PC-9 (cell line): ENCODE data around the gene NT5DC3. TPM values are rescaled to one million over a fixed set of nuclear protein-coding genes. Genes with fewer than 3 reads are reported as not detected.

Experiments used
- BruUV-seq: library from RNA; stranded (reverse); fragments of 400-500 nt; replicated peaks from 2 replicates; lab custom pipeline; 2021; lab: Mats Ljungman, UMichigan
- CTCF ChIA-PET: fragments of 300-600 bp; sonication (Branson Sonifier 250); formaldehyde crosslinking; loops from one replicate; lab custom pipeline; 2022; ENCODE audit warnings: antibody characterized with exemption; lab: Charles Lee
- POLR2A ChIA-PET: fragments of 300-600 bp; sonication (Branson Sonifier 250); formaldehyde crosslinking; loops from one replicate; lab custom pipeline; 2022; ENCODE audit warnings: antibody characterized with exemption; ENCODE audit not compliant: unreplicated experiment; lab: Charles Lee
- DNase-seq, 2 experiments: peaks; one replicate each; pipeline versions ENCODE4 v3.0.0 to v3.0.0-alpha.2; 2015 to 2022; ENCODE audit warnings: mixed read lengths in 1 of 2
- H2AFZ ChIP-seq: fragments of 200-600 bp; sonication (generic); 2 replicates; pipeline ENCODE4 v1.8.1; 2017; ENCODE audit warnings: antibody characterized with exemption
- H3F3A ChIP-seq: fragments of 200-600 bp; sonication (generic); 2 replicates; pipeline ENCODE4 v1.8.1; 2017; ENCODE audit warnings: antibody characterized with exemption, mild to moderate bottlenecking, low read depth; ENCODE audit not compliant: insufficient read depth
- H3K27ac ChIP-seq: fragments of 200-600 bp; sonication (generic); 2 replicates; pipeline ENCODE4 v1.6.1; 2016; ENCODE audit warnings: mixed run types
- H3K27me3 ChIP-seq: fragments of 200-600 bp; sonication (generic); 2 replicates; pipeline ENCODE4 v1.6.1; 2016; ENCODE audit warnings: low read depth, mixed run types; ENCODE audit not compliant: insufficient read depth
- H3K36me3 ChIP-seq: fragments of 200-600 bp; sonication (generic); 2 replicates; pipeline ENCODE4 v1.6.1; 2016; ENCODE audit warnings: low read depth, mixed run types
- H3K4me1 ChIP-seq: fragments of 200-600 bp; sonication (generic); replicated peaks from 2 replicates; pipeline ENCODE4 v1.6.1; 2016; ENCODE audit warnings: mixed run types; ENCODE audit not compliant: insufficient read depth
- H3K4me2 ChIP-seq: fragments of 200-600 bp; sonication (generic); 2 replicates; pipeline ENCODE4 v1.6.1; 2017; ENCODE audit warnings: mixed run types
- H3K4me3 ChIP-seq: fragments of 200-600 bp; sonication (generic); 2 replicates; pipeline ENCODE4 v1.6.1; 2016; ENCODE audit warnings: mixed run types
- H3K79me2 ChIP-seq: fragments of 200-600 bp; sonication (generic); 2 replicates; pipeline ENCODE4 v1.6.1; 2017; ENCODE audit warnings: low read depth, mixed run types
- H3K9me2 ChIP-seq: fragments of 200-600 bp; sonication (generic); 2 replicates; pipeline ENCODE4 v1.8.1; 2017; ENCODE audit warnings: mild to moderate bottlenecking; ENCODE audit not compliant: insufficient read depth
- H3K9me3 ChIP-seq: fragments of 200-600 bp; sonication (generic); 2 replicates; pipeline ENCODE4 v1.8.1; 2016; ENCODE audit warnings: low read depth; ENCODE audit not compliant: insufficient read depth
- H4K20me1 ChIP-seq: fragments of 200-600 bp; sonication (generic); 2 replicates; pipeline ENCODE4 v1.8.1; 2017; ENCODE audit not compliant: insufficient read depth
- CTCF ChIP-seq: fragments of 200-600 bp; sonication (generic); conservative IDR thresholded peaks from 2 replicates; pipeline ENCODE4 v1.6.1; 2017; ENCODE audit warnings: mixed run types, antibody characterized with exemption, mild to moderate bottlenecking, moderate library complexity
- EZH2 ChIP-seq: fragments of 200-600 bp; sonication (generic); IDR thresholded peaks from 2 replicates; pipeline ENCODE4 v1.8.0; 2017; ENCODE audit warnings: antibody characterized with exemption, low read depth
- intact Hi-C: fragments of 100-400 bp; cut with micrococcal nuclease; formaldehyde crosslinking; loops from one replicate; pipeline ENCODE4 v1.10.0; 2022; ENCODE audit not compliant: unreplicated experiment
- total RNA-seq: library from RNA; stranded (reverse); gene quantifications from 2 replicates; pipeline ENCODE4 v1.2.3, GENCODE V29; 2021

The NT5DC3 gene
- total RNA-seq, 1 experiment from 2014 or later: 13.2 TPM

GRCh38 chr12:103748002-103748401, 93.0 kb downstream of the NT5DC3 start:
- peak; percentile 12 to 91 for DNase-seq
- intact Hi-C loops: no loop called here
- H4K20me1 ChIP-seq: no peaks in the 10 kb centered on the region
- POLR2A ChIA-PET: interaction anchor here (0.6 kb wide), 1 partner anchor 92 kb away, joined by 5 read pairs; no protein-coding TSS in a partner anchor
- no TSS peak for BruUV-seq
- no peak overlapping the region for H2AFZ ChIP-seq
- H3K27ac ChIP-seq: peak overlapping the region; percentile 49
- no peaks in the 10 kb centered on the region for H3K36me3 ChIP-seq
- CTCF ChIA-PET: no interaction called here
- peak overlapping the region; percentile 48 for H3K4me2 ChIP-seq
- no peaks in the 10 kb centered on the region for H3K9me2 ChIP-seq
- no peaks in the 10 kb centered on the region; the same call in 1 of the 2 replicates for H3F3A ChIP-seq
- H3K4me3 ChIP-seq: no peak overlapping the region
- TF ChIP-seq CTCF (no peak), EZH2 (no peak)
- H3K79me2 ChIP-seq: no peaks in the 10 kb centered on the region
- H3K4me1 ChIP-seq: peaks cover 20% of the 10 kb centered on the region
- no peaks in the 10 kb centered on the region for H3K9me3 ChIP-seq
- H3K27me3 ChIP-seq: no peaks in the 10 kb centered on the region

- Histone ChIP-seq H4K20me1 (no peaks in the 10 kb centered on the region), H3K9me3 (no peaks in the 10 kb centered on the region), H3K27ac (no peak overlapping the region), H3K9me2 (no peaks in the 10 kb centered on the region), H3F3A (no peaks in the 10 kb centered on the region; the same call in 1 of the 2 replicates), H3K4me1 (peaks cover 26% of the 10 kb centered on the region), H3K4me3 (no peak overlapping the region), H3K27me3 (no peaks in the 10 kb centered on the region), H2AFZ (no peak overlapping the region), H3K4me2 (no peak overlapping the region), H3K79me2 (no peaks in the 10 kb centered on the region), H3K36me3 (no peaks in the 10 kb centered on the region)
- TF ChIP-seq EZH2: no peak
- TF ChIP-seq CTCF: no peak
- intact Hi-C loops: no loop called here
- POLR2A ChIA-PET: no interaction called here
- CTCF ChIA-PET: no interaction called here
- BruUV-seq: no TSS peak
- no peak for DNase-seq
Measured at GRCh38 chr12:103745962-103746361, 95.1 kb downstream of the NT5DC3 start.

GRCh38 chr12:103743788-103744187, 97.2 kb downstream of the NT5DC3 start:
- intact Hi-C loops: loop anchor here (2.0 kb wide), 1 partner anchor 97 kb away; the partner anchor contains the start of gene NT5DC3
- H3K27ac ChIP-seq: no peak overlapping the region
- POLR2A ChIA-PET: no interaction called here
- H3K4me3 ChIP-seq: no peak overlapping the region
- H3K36me3 ChIP-seq: no peaks in the 10 kb centered on the region
- no peaks in the 10 kb centered on the region for H3K9me2 ChIP-seq
- H3K9me3 ChIP-seq: no peaks in the 10 kb centered on the region
- CTCF ChIA-PET: interaction anchor here (0.7 kb wide), 1 partner anchor 124 kb away, joined by 3 read pairs; no protein-coding TSS in a partner anchor
- peaks cover 22% of the 10 kb centered on the region for H3K4me1 ChIP-seq
- no TSS peak for BruUV-seq
- TF ChIP-seq CTCF (no peak), EZH2 (no peak)
- no peaks in the 10 kb centered on the region; the same call in 1 of the 2 replicates for H3F3A ChIP-seq
- H3K4me2 ChIP-seq: no peak overlapping the region
- DNase-seq: no peak
- H3K27me3 ChIP-seq: no peaks in the 10 kb centered on the region
- no peak overlapping the region for H2AFZ ChIP-seq
- H3K79me2 ChIP-seq: no peaks in the 10 kb centered on the region
- no peaks in the 10 kb centered on the region for H4K20me1 ChIP-seq
